Large intestine (tissue), 3 donors: ENCODE results near the gene FSTL4. TPM values are rescaled to one million over a fixed set of nuclear protein-coding genes. Genes with fewer than 3 reads are reported as not detected.
"Not testable (repeated sequence)": the region's sequence is repeated elsewhere in the genome, so short reads cannot be mapped to it uniquely, and the experiment has no call there.

ENCODE experiments used
- DNase-seq, 2 donors: peaks; one replicate each; pipeline versions ENCODE4 v3.0.0 to v3.0.0-alpha.2; 2013
- H3K27ac ChIP-seq: one replicate; pipeline ENCODE4 v1.5.1; 2013; ENCODE audit warnings: low read length
- H3K27me3 ChIP-seq: 2 replicates; pipeline ENCODE4 v1.6.1; 2013; ENCODE audit warnings: low read length; ENCODE audit not compliant: control insufficient read depth, insufficient read depth
- H3K36me3 ChIP-seq: 2 replicates; pipeline ENCODE4 v1.6.1; 2013; ENCODE audit warnings: low read length; ENCODE audit not compliant: control insufficient read depth, insufficient read depth
- H3K4me1 ChIP-seq: one replicate; pipeline ENCODE4 v1.6.1; 2013; ENCODE audit warnings: low read length; ENCODE audit not compliant: control insufficient read depth, insufficient read depth
- H3K4me3 ChIP-seq: one replicate; pipeline ENCODE4 v1.5.1; 2013; ENCODE audit warnings: low read length
- H3K9me3 ChIP-seq: one replicate; pipeline ENCODE4 v1.6.1; 2013; ENCODE audit warnings: mild to moderate bottlenecking, low read depth, low read length, moderate library complexity; ENCODE audit not compliant: control insufficient read depth
- WGBS: methylation state at CpG from one replicate; pipeline ENCODE4 v1.1.5; 2013; ENCODE audit warnings: low lambda C conversion rate; ENCODE audit not compliant: insufficient coverage; 5-methylcytosine and 5-hydroxymethylcytosine counted together
- polyA plus RNA-seq: library from polyadenylated mRNA; unstranded; fragments of 120-200 nt; gene quantifications from one replicate; pipeline ENCODE4 v1.2.1, GENCODE V29; 2013

Gene FSTL4
- polyA plus RNA-seq, 1 donor: 1.4 TPM

GRCh38 chr5:133449181-133449580, 163.2 kb downstream of the FSTL4 start:
- Histone ChIP-seq H3K4me1 (no peaks in the 10 kb centered on the region), H3K36me3 (no peaks in the 10 kb centered on the region), H3K27ac (no peak overlapping the region), H3K9me3 (no peaks in the 10 kb centered on the region), H3K4me3 (no peak overlapping the region), H3K27me3 (peaks cover 3% of the 10 kb centered on the region)
- DNase-seq: no peak
- WGBS: no CpG with 5 or more reads among the region's 10 CpGs

- Histone ChIP-seq H3K27me3 (no peaks in the 10 kb centered on the region), H3K36me3 (no peaks in the 10 kb centered on the region), H3K9me3 (no peaks in the 10 kb centered on the region), H3K27ac (no peak overlapping the region), H3K4me1 (no peaks in the 10 kb centered on the region), H3K4me3 (no peak overlapping the region)
- no peak for DNase-seq
- no CpG with 5 or more reads among the region's 9 CpGs for WGBS
These were observed 165.9 kb downstream of the FSTL4 start for GRCh38 chr5:133446440-133446839.

GRCh38 chr5:133445744-133446143, 166.6 kb downstream of the FSTL4 start:
- Histone ChIP-seq H3K27ac (no peak overlapping the region), H3K27me3 (no peaks in the 10 kb centered on the region), H3K4me1 (no peaks in the 10 kb centered on the region), H3K9me3 (no peaks in the 10 kb centered on the region), H3K36me3 (no peaks in the 10 kb centered on the region), H3K4me3 (no peak overlapping the region)
- 33% methylated on average over 1 of the region's 1 CpG for WGBS
- DNase-seq: peak in 1 of 2 donors; percentile 11

GRCh38 chr5:133445204-133445603, 167.1 kb downstream of the FSTL4 start:
- DNase-seq, H3K4me1 ChIP-seq, H3K36me3 ChIP-seq, H3K9me3 ChIP-seq, H3K4me3 ChIP-seq, H3K27ac ChIP-seq, H3K27me3 ChIP-seq: not testable (repeated sequence)
- WGBS: no CpG with 5 or more reads among the region's 10 CpGs

- no peaks in the 10 kb centered on the region for H3K27me3 ChIP-seq
- H3K9me3 ChIP-seq: no peaks in the 10 kb centered on the region
- H3K36me3 ChIP-seq: no peaks in the 10 kb centered on the region
- WGBS: no CpG with 5 or more reads among the region's 5 CpGs
- no peaks in the 10 kb centered on the region for H3K4me1 ChIP-seq
- no peak overlapping the region for H3K4me3 ChIP-seq
- DNase-seq: no peak
- no peak overlapping the region for H3K27ac ChIP-seq
These were observed 167.6 kb downstream of the FSTL4 start for GRCh38 chr5:133444711-133445110.

- Histone ChIP-seq H3K4me1 (no peaks in the 10 kb centered on the region), H3K27me3 (peaks cover 3% of the 10 kb centered on the region), H3K27ac (no peak overlapping the region), H3K9me3 (no peaks in the 10 kb centered on the region), H3K36me3 (no peaks in the 10 kb centered on the region), H3K4me3 (no peak overlapping the region)
- no peak for DNase-seq
- WGBS: no CpG with 5 or more reads among the region's 7 CpGs
These were observed 171.1 kb downstream of the FSTL4 start for GRCh38 chr5:133441166-133441815.

- no peaks in the 10 kb centered on the region for H3K36me3 ChIP-seq
- H3K9me3 ChIP-seq: no peaks in the 10 kb centered on the region
- DNase-seq: no peak
- WGBS: 100% methylated on average over 1 of the region's 7 CpGs
- peaks cover 3% of the 10 kb centered on the region for H3K27me3 ChIP-seq
- no peaks in the 10 kb centered on the region for H3K4me1 ChIP-seq
- H3K4me3 ChIP-seq: no peak overlapping the region
- no peak overlapping the region for H3K27ac ChIP-seq
These were observed 171.8 kb downstream of the FSTL4 start for GRCh38 chr5:133440467-133441115.

- DNase-seq: no peak
- no CpG with 5 or more reads among the region's 8 CpGs for WGBS
- no peak overlapping the region for H3K27ac ChIP-seq
- no peaks in the 10 kb centered on the region for H3K4me1 ChIP-seq
- no peak overlapping the region for H3K4me3 ChIP-seq
- H3K27me3 ChIP-seq: peaks cover 3% of the 10 kb centered on the region
- no peaks in the 10 kb centered on the region for H3K9me3 ChIP-seq
- H3K36me3 ChIP-seq: no peaks in the 10 kb centered on the region
These were observed 172.5 kb downstream of the FSTL4 start for GRCh38 chr5:133439859-133440258.

GRCh38 chr5:133438487-133438886, 173.9 kb downstream of the FSTL4 start:
- Histone ChIP-seq H3K4me1 (no peaks in the 10 kb centered on the region), H3K36me3 (no peaks in the 10 kb centered on the region), H3K4me3 (no peak overlapping the region), H3K27ac (no peak overlapping the region), H3K9me3 (no peaks in the 10 kb centered on the region), H3K27me3 (peaks cover 6% of the 10 kb centered on the region)
- no peak for DNase-seq
- WGBS: no CpG with 5 or more reads among the region's 3 CpGs

- Histone ChIP-seq H3K27me3 (peaks cover 18% of the 10 kb centered on the region), H3K27ac (no peak overlapping the region), H3K36me3 (no peaks in the 10 kb centered on the region), H3K4me3 (no peak overlapping the region), H3K4me1 (no peaks in the 10 kb centered on the region), H3K9me3 (no peaks in the 10 kb centered on the region)
- DNase-seq: no peak
These were observed 178.0 kb downstream of the FSTL4 start for GRCh38 chr5:133434336-133434735.

- H3K9me3 ChIP-seq: no peaks in the 10 kb centered on the region
- WGBS: 100% methylated on average over 1 of the region's 6 CpGs
- no peaks in the 10 kb centered on the region for H3K36me3 ChIP-seq
- no peaks in the 10 kb centered on the region for H3K4me1 ChIP-seq
- H3K27ac ChIP-seq: no peak overlapping the region
- H3K27me3 ChIP-seq: peaks cover 20% of the 10 kb centered on the region
- DNase-seq: no peak
- H3K4me3 ChIP-seq: no peak overlapping the region
These were observed 178.7 kb downstream of the FSTL4 start for GRCh38 chr5:133433641-133434040.
